PC-9 (cell line): ENCODE data around the gene PKP2. TPM values are rescaled to one million over a fixed set of nuclear protein-coding genes. Genes with fewer than 3 reads are reported as not detected.

ENCODE experiments used
- Bru-seq: library from RNA; stranded (reverse); fragments of 400-500 nt; gene quantifications from one replicate; lab custom pipeline; 2021; lab: Mats Ljungman, UMichigan
- BruChase-seq, 2 experiments: library from RNA; stranded (reverse); fragments of 400-500 nt; gene quantifications; one replicate each; lab custom pipeline; 2021; lab: Mats Ljungman, UMichigan
- BruUV-seq: library from RNA; stranded (reverse); fragments of 400-500 nt; replicated peaks from 2 replicates; lab custom pipeline; 2021; lab: Mats Ljungman, UMichigan
- CTCF ChIA-PET: fragments of 300-600 bp; sonication (Branson Sonifier 250); formaldehyde crosslinking; loops from one replicate; lab custom pipeline; 2022; ENCODE audit warnings: antibody characterized with exemption; lab: Charles Lee
- POLR2A ChIA-PET: fragments of 300-600 bp; sonication (Branson Sonifier 250); formaldehyde crosslinking; loops from one replicate; lab custom pipeline; 2022; ENCODE audit warnings: antibody characterized with exemption; ENCODE audit not compliant: unreplicated experiment; lab: Charles Lee
- DNase-seq, 2 experiments: peaks; one replicate each; pipeline versions ENCODE4 v3.0.0 to v3.0.0-alpha.2; 2015 to 2022; ENCODE audit warnings: mixed read lengths in 1 of 2
- H2AFZ ChIP-seq: fragments of 200-600 bp; sonication (generic); 2 replicates; pipeline ENCODE4 v1.8.1; 2017; ENCODE audit warnings: antibody characterized with exemption
- H3F3A ChIP-seq: fragments of 200-600 bp; sonication (generic); 2 replicates; pipeline ENCODE4 v1.8.1; 2017; ENCODE audit warnings: antibody characterized with exemption, mild to moderate bottlenecking, low read depth; ENCODE audit not compliant: insufficient read depth
- H3K27ac ChIP-seq: fragments of 200-600 bp; sonication (generic); 2 replicates; pipeline ENCODE4 v1.6.1; 2016; ENCODE audit warnings: mixed run types
- H3K27me3 ChIP-seq: fragments of 200-600 bp; sonication (generic); 2 replicates; pipeline ENCODE4 v1.6.1; 2016; ENCODE audit warnings: low read depth, mixed run types; ENCODE audit not compliant: insufficient read depth
- H3K36me3 ChIP-seq: fragments of 200-600 bp; sonication (generic); 2 replicates; pipeline ENCODE4 v1.6.1; 2016; ENCODE audit warnings: low read depth, mixed run types
- H3K4me1 ChIP-seq: fragments of 200-600 bp; sonication (generic); replicated peaks from 2 replicates; pipeline ENCODE4 v1.6.1; 2016; ENCODE audit warnings: mixed run types; ENCODE audit not compliant: insufficient read depth
- H3K4me2 ChIP-seq: fragments of 200-600 bp; sonication (generic); 2 replicates; pipeline ENCODE4 v1.6.1; 2017; ENCODE audit warnings: mixed run types
- H3K4me3 ChIP-seq: fragments of 200-600 bp; sonication (generic); 2 replicates; pipeline ENCODE4 v1.6.1; 2016; ENCODE audit warnings: mixed run types
- H3K79me2 ChIP-seq: fragments of 200-600 bp; sonication (generic); 2 replicates; pipeline ENCODE4 v1.6.1; 2017; ENCODE audit warnings: low read depth, mixed run types
- H3K9me2 ChIP-seq: fragments of 200-600 bp; sonication (generic); 2 replicates; pipeline ENCODE4 v1.8.1; 2017; ENCODE audit warnings: mild to moderate bottlenecking; ENCODE audit not compliant: insufficient read depth
- H3K9me3 ChIP-seq: fragments of 200-600 bp; sonication (generic); 2 replicates; pipeline ENCODE4 v1.8.1; 2016; ENCODE audit warnings: low read depth; ENCODE audit not compliant: insufficient read depth
- H4K20me1 ChIP-seq: fragments of 200-600 bp; sonication (generic); 2 replicates; pipeline ENCODE4 v1.8.1; 2017; ENCODE audit not compliant: insufficient read depth
- CTCF ChIP-seq: fragments of 200-600 bp; sonication (generic); conservative IDR thresholded peaks from 2 replicates; pipeline ENCODE4 v1.6.1; 2017; ENCODE audit warnings: mixed run types, antibody characterized with exemption, mild to moderate bottlenecking, moderate library complexity
- EZH2 ChIP-seq: fragments of 200-600 bp; sonication (generic); IDR thresholded peaks from 2 replicates; pipeline ENCODE4 v1.8.0; 2017; ENCODE audit warnings: antibody characterized with exemption, low read depth
- intact Hi-C: fragments of 100-400 bp; cut with micrococcal nuclease; formaldehyde crosslinking; loops from one replicate; pipeline ENCODE4 v1.10.0; 2022; ENCODE audit not compliant: unreplicated experiment
- long read RNA-seq: library from polyadenylated mRNA; stranded (forward); transcript quantifications from one replicate; pipeline ENCODE4 v2.0.0, GENCODE V29; 2022
- total RNA-seq: library from RNA; stranded (reverse); gene quantifications from 2 replicates; pipeline ENCODE4 v1.2.3, GENCODE V29; 2021

PKP2 gene
- total RNA-seq (88.1 and 88.7 TPM in 2 replicates), Bru-seq, nascent RNA (percentile 95 among the genes with signal in this experiment), BruChase-seq, experiment 1, labeled RNA remaining after a 2-hour chase (percentile 86 among the genes with signal in this experiment), BruChase-seq, experiment 2, labeled RNA remaining after a 6-hour chase (percentile 85 among the genes with signal in this experiment)
- long read RNA-seq, full-length matches to known transcripts, result 151 of 176 reads
- long read RNA-seq, partial matches to known transcripts, result 12 of 176 reads
- long read RNA-seq, other reads (novel, unspliced or antisense), result 13 of 176 reads

- Histone ChIP-seq H3K27me3 (no peaks in the 10 kb centered on the region), H3F3A (peaks cover 38% of the 10 kb centered on the region), H3K79me2 (peaks cover 22% of the 10 kb centered on the region), H3K9me2 (no peaks in the 10 kb centered on the region), H3K36me3 (no peaks in the 10 kb centered on the region), H3K4me2 (peak within 1 kb of the TSS; percentile 87), H3K27ac (peak within 1 kb of the TSS; percentile 74), H3K4me3 (peak within 1 kb of the TSS; percentile 93), H3K9me3 (no peaks in the 10 kb centered on the region), H2AFZ (peak within 1 kb of the TSS; percentile 85), H3K4me1 (peaks cover 66% of the 10 kb centered on the region), H4K20me1 (no peaks in the 10 kb centered on the region)
- ChIA-PET POLR2A (interaction anchor here (0.5 to 1.1 kb wide), 10 partner anchors 10 to 1590 kb away, joined by 3 to 39 read pairs (median 4); partner anchors contain the start of gene YARS2), CTCF (interaction anchor here (0.6 to 0.7 kb wide), 2 partner anchors 10 to 1470 kb away, joined by 3 read pairs; no protein-coding TSS in a partner anchor)
- TF ChIP-seq EZH2 (no peak), CTCF (no peak)
- intact Hi-C loops, result loop anchor here (1.0 to 10.0 kb wide), 10 partner anchors 21 to 1572 kb away; partner anchors contain the start of genes ALG10, DNM1L, SINHCAF and YARS2
- no TSS peak for BruUV-seq
- peak; percentile 98 to 100 for DNase-seq
Observed at GRCh38 chr12:32896432-32897280, at the start of gene PKP2. PKP2 (minus strand) TSS chr12:32896777; CDS start chr12:32896731, 46 bp downstream.

- peak overlapping the region; percentile 5 for H3K4me2 ChIP-seq
- H3F3A ChIP-seq, result peaks cover 10% of the 10 kb centered on the region; the same call in 1 of the 2 replicates
- H3K4me3 ChIP-seq, result no peak overlapping the region
- no peaks in the 10 kb centered on the region for H3K36me3 ChIP-seq
- H2AFZ ChIP-seq, result no peak overlapping the region
- peaks cover 21% of the 10 kb centered on the region for H3K4me1 ChIP-seq
- intact Hi-C loops, result loop anchor here (1.0 to 10.0 kb wide), 4 partner anchors 48 to 1292 kb away; partner anchors contain the start of gene PKP2
- CTCF ChIA-PET, result interaction anchor here (0.5 kb wide), 1 partner anchor 420 kb away, joined by 4 read pairs; no protein-coding TSS in a partner anchor
- H4K20me1 ChIP-seq, result no peaks in the 10 kb centered on the region
- no peaks in the 10 kb centered on the region for H3K9me3 ChIP-seq
- H3K27me3 ChIP-seq, result no peaks in the 10 kb centered on the region
- no peaks in the 10 kb centered on the region for H3K9me2 ChIP-seq
- POLR2A ChIA-PET, result interaction anchor here (0.7 kb wide), 1 partner anchor 188 kb away, joined by 4 read pairs; no protein-coding TSS in a partner anchor
- no TSS peak for BruUV-seq
- TF ChIP-seq EZH2 (no peak), CTCF (no peak)
- peak; percentile 54 to 73 for DNase-seq
- peak overlapping the region; percentile 36 for H3K27ac ChIP-seq
- H3K79me2 ChIP-seq, result no peaks in the 10 kb centered on the region
Observed at GRCh38 chr12:32944195-32944594, 47.6 kb upstream of the PKP2 start.

- TF ChIP-seq EZH2 (no peak), CTCF (no peak)
Observed at GRCh38 chr12:32939801-32940200, 43.2 kb upstream of the PKP2 start.

More at GRCh38 chr12:32939801-32940200, 43.2 kb upstream of the PKP2 start:
- H4K20me1 ChIP-seq, result no peaks in the 10 kb centered on the region
- H3K4me3 ChIP-seq, result no peak overlapping the region
- no peak overlapping the region for H3K4me2 ChIP-seq
- H3K4me1 ChIP-seq, result peaks cover 21% of the 10 kb centered on the region
- no peaks in the 10 kb centered on the region for H3K79me2 ChIP-seq
- no peaks in the 10 kb centered on the region for H3K27me3 ChIP-seq
- no peaks in the 10 kb centered on the region for H3K9me2 ChIP-seq
- no peak overlapping the region for H3K27ac ChIP-seq
- intact Hi-C loops, result loop anchor here (5.0 to 10.0 kb wide), 3 partner anchors 285 to 1288 kb away; no protein-coding TSS in a partner anchor
- no peaks in the 10 kb centered on the region for H3K9me3 ChIP-seq
- H2AFZ ChIP-seq, result no peak overlapping the region
- no TSS peak for BruUV-seq
- DNase-seq, result no peak
- H3F3A ChIP-seq, result peaks cover 10% of the 10 kb centered on the region; the same call in 1 of the 2 replicates
- ChIA-PET POLR2A (no interaction called here), CTCF (no interaction called here)
- H3K36me3 ChIP-seq, result no peaks in the 10 kb centered on the region
